Heart right ventricle (tissue), 16 donors: ENCODE measurements around the gene PGF. TPM values are rescaled to one million over a fixed set of nuclear protein-coding genes. Genes with fewer than 3 reads are reported as not detected.

Experiments
- ATAC-seq, 8 donors: fragments of 200-7000 bp; cut with Tn5 transposase; one replicate each; pipeline ENCODE4 v1.9.1; 2020; ENCODE audit warnings: mild to moderate bottlenecking in 8 of 8, moderate library complexity in 8 of 8, moderate number of reproducible peaks in 1 of 8
- DNase-seq, 2 donors: peaks; one replicate each; pipeline ENCODE4 v3.0.0-alpha.2; 2020
- H3K27ac ChIP-seq, 10 donors: fragments of 200-600 bp; sonication (generic) in 2 of 10; one replicate each; pipeline versions ENCODE4 v1.5.0 to v1.8.0; 2020 to 2022; ENCODE audit warnings: mild to moderate bottlenecking in 3 of 10
- H3K27me3 ChIP-seq, 7 donors: fragments of 200-600 bp; one replicate each; pipeline ENCODE4 v1.8.0; 2021 to 2022; ENCODE audit warnings: mild to moderate bottlenecking in 2 of 7
- H3K36me3 ChIP-seq, 9 donors: fragments of 200-600 bp; sonication (generic) in 1 of 9; one replicate each; pipeline versions ENCODE4 v1.5.0 to v1.8.0; 2020 to 2022; ENCODE audit warnings: mild to moderate bottlenecking in 2 of 9
- H3K4me1 ChIP-seq, 9 donors: fragments of 200-600 bp; sonication (generic) in 1 of 9; one replicate each; pipeline versions ENCODE4 v1.5.0 to v1.8.0; 2020 to 2022; ENCODE audit warnings: mild to moderate bottlenecking in 4 of 9
- H3K4me3 ChIP-seq, 10 donors: fragments of 200-600 bp; sonication (generic) in 2 of 10; one replicate each; pipeline versions ENCODE4 v1.5.0 to v1.8.0; 2020 to 2022; ENCODE audit warnings: mild to moderate bottlenecking in 7 of 10, moderate library complexity in 2 of 10
- H3K9me3 ChIP-seq, 11 donors: fragments of 200-600 bp in 10 of 11; sonication (generic) in 2 of 11; one replicate each; pipeline versions ENCODE4 v1.5.0 to v1.8.0; 2013 to 2022; ENCODE audit warnings: mild to moderate bottlenecking in 2 of 11, control low read depth in 1 of 11, moderate library complexity in 1 of 11
- CTCF ChIP-seq, 9 donors: fragments of 200-600 bp; sonication (generic) in 2 of 9; IDR thresholded peaks; one replicate each; pipeline versions ENCODE4 v1.5.0 to v1.8.0; 2021 to 2022; ENCODE audit warnings: antibody characterized with exemption in 9 of 9, mild to moderate bottlenecking in 5 of 9, moderate library complexity in 1 of 9
- WGBS, 2 donors: extraction: QIAGEN DNeasy Blood & Tissue Kit; methylation state at CpG; one replicate each; pipeline ENCODE4 v1.1.7; 2013; ENCODE audit warnings: inconsistent platforms in 1 of 2; 5-methylcytosine and 5-hydroxymethylcytosine counted together
- intact Hi-C, 10 donors: fragments of 100-400 bp; cut with DNase I; formaldehyde crosslinking; loops; one replicate each; pipeline versions ENCODE4 v1.11.1 to v1.14.2; 2022
- polyA plus RNA-seq, 2 donors: library from polyadenylated mRNA; stranded (reverse); fragments of 200-250 nt; gene quantifications; one replicate each; pipeline ENCODE4 v1.2.3, GENCODE V29; 2013
- total RNA-seq, 10 donors: library from RNA; stranded (reverse); fragmentation: NEBNext Ultra II Directional in 3 of 10; extraction: Animal tissue kit (Norgen Biotek cat#: 25700) in 3 of 10; gene quantifications; one replicate each; pipeline versions ENCODE4 v1.2.1 to v1.2.4, GENCODE V29; 2021 to 2023
- donor health status: Arrhythmogenic right ventricular cardiomyopathy.
- donor health status: ischemic (EF 13 %, LVEDD 7.1; RV severe dilation, severe dysfunction).
- donor health status: healthy with polysubstance abuse.
- donor health status: DM: no; HTN: yes; CAD: no.
- donor health status: DM: no; HTN: no; CAD: no.
- donor health status: ischemic (EF 25% LVEDD 6.9; RV normal size, moderate dysfunction).
- donor health status: ischemic (EF 25% LVEDD 5.7; RV mildly dilated, moderate dysfunction).
- donor health status: healthy.
- donor health status: DM: yes; HTN: yes; CAD: no.
- donor health status: Ischemic cardiomyopathy.
- donor health status: ischemic (EF 35%, LVEDD 5.7; RV mildly dilated, moderate dysfunction).
- donor health status: nonischemic (EF 11% LVEDD 7.7; RV severe dilation, severe dysfunction).
- donor health status: DM: yes; HTN: yes; CAD: no.
- donor health status: PGD.
- donor health status: ischemic (EF 29% LVEDD 5.4; RV normal size, mild dysfunction).
- donor health status: nonischemic (EF 23%, LVEDD 6.1; RV moderate dilation, normal function).

The PGF gene
- total and polyA plus RNA-seq, 12 donors = 2.1 to 22.5 (median 6.3) TPM

- no peak for ATAC-seq
- intact Hi-C loops = loop anchor here in 9 of 10 donors (5.0 to 10.0 kb wide), 6 partner anchors 52 to 137 kb away; partner anchors contain the start of genes EIF2B2 (in 7 of the 9) and ZC2HC1C (in 1 of the 9)
- WGBS, 2 donors = 84 to 85% methylated on average over 17 of the region's 17 CpGs
Observed at GRCh38 chr14:74949859-74950573, 5.4 kb downstream of the PGF start.

DNA sequence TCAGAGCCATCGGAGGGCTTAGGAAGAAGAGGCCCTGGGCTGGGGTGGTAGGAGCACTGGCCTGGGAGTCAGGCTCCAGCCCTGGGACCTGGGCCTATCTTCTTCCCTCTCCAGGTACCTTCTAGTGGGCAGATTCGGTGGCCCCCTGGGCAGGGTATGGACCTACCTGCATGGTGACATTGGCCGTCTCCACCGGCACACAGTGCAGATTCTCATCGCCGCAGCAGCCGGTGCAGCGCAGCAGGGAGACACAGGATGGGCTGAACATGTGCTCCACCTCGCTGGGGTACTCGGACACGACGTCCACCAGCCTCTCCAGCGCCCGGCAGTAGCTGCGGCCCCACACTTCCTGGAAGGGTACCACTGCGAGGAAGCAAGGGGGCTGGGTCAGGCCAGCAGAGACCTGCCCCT is 6.2 kb downstream of the PGF start:
- WGBS, 2 donors = 93 to 98% methylated on average over 16 of the region's 16 CpGs
- Histone ChIP-seq H3K4me1 (peaks cover 10 to 78% (median 36%) of the 10 kb centered on the region in 9 donors), H3K36me3 (peaks cover 0 to 65% (median 4%) of the 10 kb centered on the region in 9 donors), H3K4me3 (no peak overlapping the region), H3K9me3 (no peaks in the 10 kb centered on the region), H3K27ac (peak overlapping the region in 1 of 10 donors; percentile 43), H3K27me3 (peaks cover 0 to 17% (median 0%) of the 10 kb centered on the region in 7 donors)
- DNase-seq = no peak
- TF ChIP-seq CTCF (IDR thresholded peaks at IDR 0.05) = no peak
- intact Hi-C loops = loop anchor here in 9 of 10 donors (5.0 to 10.0 kb wide), 5 partner anchors 53 to 138 kb away; partner anchors contain the start of genes EIF2B2 (in 6 of the 9) and ZC2HC1C (in 1 of the 9)
- ATAC-seq = no peak

More at GRCh38 chr14:74949859-74950573, 5.4 kb downstream of the PGF start:
- Histone ChIP-seq H3K27ac (peak overlapping the region in 3 of 10 donors; percentile 31 to 57 (median 43)), H3K4me1 (peaks cover 12 to 86% (median 42%) of the 10 kb centered on the region in 9 donors), H3K27me3 (peaks cover 0 to 21% (median 0%) of the 10 kb centered on the region in 7 donors), H3K36me3 (peaks cover 0 to 58% (median 4%) of the 10 kb centered on the region in 9 donors), H3K9me3 (no peaks in the 10 kb centered on the region), H3K4me3 (no peak overlapping the region)
- no peak for TF ChIP-seq CTCF (IDR thresholded peaks at IDR 0.05)
- no peak for DNase-seq

DNA sequence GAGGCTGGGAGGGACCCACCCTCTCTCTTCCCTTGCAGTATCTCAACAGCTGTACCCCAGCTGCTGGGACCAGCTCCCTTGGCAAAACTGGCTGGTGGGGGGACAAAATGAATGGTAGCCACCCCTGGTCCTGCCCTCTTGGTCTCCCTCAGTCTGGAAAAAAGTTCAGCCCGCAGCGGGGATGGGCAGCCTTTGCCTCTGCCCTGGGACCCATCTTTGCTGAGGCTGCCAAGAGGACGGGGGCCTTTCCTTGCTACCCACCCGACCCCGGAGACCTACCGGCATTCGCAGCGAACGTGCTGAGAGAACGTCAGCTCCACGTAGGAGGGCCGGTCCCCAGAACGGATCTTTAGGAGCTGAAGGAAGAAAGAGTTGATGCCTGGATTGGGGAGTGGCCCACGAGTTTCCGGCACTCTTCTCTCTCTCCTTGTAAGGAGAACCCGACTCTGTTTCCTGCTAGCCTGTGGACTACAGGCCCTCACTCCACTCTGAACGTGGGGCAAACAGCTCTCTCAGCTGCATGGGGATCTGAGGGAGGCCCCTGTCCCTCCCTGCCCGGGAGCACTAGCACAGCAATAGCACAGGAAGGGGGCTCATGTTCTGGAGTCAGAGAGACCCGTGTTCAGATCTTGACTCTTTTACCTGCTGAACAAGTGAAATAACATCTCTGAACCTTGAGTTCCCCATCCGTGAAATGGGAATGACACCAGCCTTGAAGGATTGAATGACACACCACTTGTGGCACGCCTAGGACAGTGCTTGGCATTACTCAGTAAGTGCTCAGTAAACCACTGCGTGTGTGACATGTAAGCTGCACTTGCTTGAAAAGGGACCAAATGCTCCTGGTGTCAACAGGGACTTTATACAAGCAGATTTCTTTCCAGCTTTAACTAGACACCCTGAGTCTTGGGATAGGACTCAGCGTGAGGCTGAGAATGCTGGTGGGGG is 6.9 kb downstream of the PGF start:
- TF ChIP-seq CTCF (IDR thresholded peaks at IDR 0.05) = no peak
- Histone ChIP-seq H3K4me1 (peaks cover 8 to 72% (median 35%) of the 10 kb centered on the region in 9 donors), H3K27ac (no peak overlapping the region), H3K36me3 (peaks cover 0 to 64% (median 4%) of the 10 kb centered on the region in 9 donors), H3K27me3 (peaks cover 0 to 13% (median 0%) of the 10 kb centered on the region in 7 donors), H3K4me3 (no peak overlapping the region), H3K9me3 (no peaks in the 10 kb centered on the region)
- whole genome bisulfite sequencing, 2 donors = 79 to 82% methylated on average over 23 of the region's 23 CpGs
- DNase-seq (no peak), ATAC-seq (no peak)
- intact Hi-C loops = loop anchor here in 9 of 10 donors (5.0 to 10.0 kb wide), 5 partner anchors 54 to 139 kb away; partner anchors contain the start of genes EIF2B2 (in 6 of the 9) and ZC2HC1C (in 1 of the 9)
